ENCODE measurements around the gene FSHR.

Gene FSHR

GRCh38 chr2:49152824-49153223, 1.5 kb downstream of the FSHR start:
- Mint-ChIP-seq H3K4me3 (no peak overlapping the region), H3K4me1 (no peaks in the 10 kb centered on the region), H3K27me3 (no peaks in the 10 kb centered on the region), H3K9me3 (peaks cover 11% of the 10 kb centered on the region), H3K27ac (no peak overlapping the region), H3K36me3 (no peaks in the 10 kb centered on the region)

- no peaks in the 10 kb centered on the region for H3K27me3 Mint-ChIP-seq
- no peaks in the 10 kb centered on the region for H3K36me3 Mint-ChIP-seq
- H3K27ac Mint-ChIP-seq = no peak overlapping the region
- peaks cover 5% of the 10 kb centered on the region for H3K9me3 Mint-ChIP-seq
- H3K4me3 Mint-ChIP-seq = no peak overlapping the region
- no peaks in the 10 kb centered on the region for H3K4me1 Mint-ChIP-seq
These were observed 7.9 kb downstream of the FSHR start for GRCh38 chr2:49146401-49146800.

GRCh38 chr2:49131801-49132200, 22.5 kb downstream of the FSHR start:
- Mint-ChIP-seq H3K36me3 (no peaks in the 10 kb centered on the region), H3K9me3 (peaks cover 7% of the 10 kb centered on the region), H3K27ac (no peak overlapping the region), H3K27me3 (no peaks in the 10 kb centered on the region), H3K4me3 (no peak overlapping the region), H3K4me1 (no peaks in the 10 kb centered on the region)

GRCh38 chr2:49129034-49129433, 25.3 kb downstream of the FSHR start:
- Mint-ChIP-seq H3K27ac (no peak overlapping the region), H3K4me3 (no peak overlapping the region), H3K9me3 (peaks cover 7% of the 10 kb centered on the region), H3K36me3 (no peaks in the 10 kb centered on the region), H3K4me1 (no peaks in the 10 kb centered on the region), H3K27me3 (no peaks in the 10 kb centered on the region)

- H3K27ac Mint-ChIP-seq = no peak overlapping the region
- no peaks in the 10 kb centered on the region for H3K9me3 Mint-ChIP-seq
These were observed 30.7 kb downstream of the FSHR start for GRCh38 chr2:49123600-49123999.

GRCh38 chr2:49122107-49122506, 32.2 kb downstream of the FSHR start:
- Mint-ChIP-seq H3K36me3 (no peaks in the 10 kb centered on the region), H3K9me3 (no peaks in the 10 kb centered on the region), H3K27ac (no peak overlapping the region), H3K27me3 (no peaks in the 10 kb centered on the region), H3K4me3 (no peak overlapping the region), H3K4me1 (no peaks in the 10 kb centered on the region)

More at GRCh38 chr2:49123600-49123999, 30.7 kb downstream of the FSHR start:
- Mint-ChIP-seq H3K4me3 (no peak overlapping the region), H3K36me3 (no peaks in the 10 kb centered on the region), H3K4me1 (no peaks in the 10 kb centered on the region), H3K27me3 (no peaks in the 10 kb centered on the region)

GRCh38 chr2:49113046-49113445, 41.3 kb downstream of the FSHR start:
- Mint-ChIP-seq H3K9me3 (no peaks in the 10 kb centered on the region), H3K27ac (no peak overlapping the region), H3K27me3 (no peaks in the 10 kb centered on the region), H3K4me3 (no peak overlapping the region), H3K36me3 (no peaks in the 10 kb centered on the region), H3K4me1 (no peaks in the 10 kb centered on the region)

GRCh38 chr2:49111456-49111855, 42.9 kb downstream of the FSHR start:
- no peak overlapping the region for H3K4me3 Mint-ChIP-seq
- H3K4me1 Mint-ChIP-seq = no peaks in the 10 kb centered on the region
- H3K27ac Mint-ChIP-seq = no peak overlapping the region
- no peaks in the 10 kb centered on the region for H3K36me3 Mint-ChIP-seq
- H3K9me3 Mint-ChIP-seq = no peaks in the 10 kb centered on the region
- no peaks in the 10 kb centered on the region for H3K27me3 Mint-ChIP-seq

- Mint-ChIP-seq H3K4me1 (no peaks in the 10 kb centered on the region), H3K9me3 (no peaks in the 10 kb centered on the region), H3K4me3 (no peak overlapping the region), H3K36me3 (no peaks in the 10 kb centered on the region), H3K27me3 (no peaks in the 10 kb centered on the region), H3K27ac (no peak overlapping the region)
These were observed 43.3 kb downstream of the FSHR start for GRCh38 chr2:49111006-49111405.

GRCh38 chr2:49110571-49110970, 43.7 kb downstream of the FSHR start:
- no peak overlapping the region for H3K4me3 Mint-ChIP-seq
- no peaks in the 10 kb centered on the region for H3K36me3 Mint-ChIP-seq
- no peaks in the 10 kb centered on the region for H3K4me1 Mint-ChIP-seq
- H3K27ac Mint-ChIP-seq = no peak overlapping the region
- H3K27me3 Mint-ChIP-seq = no peaks in the 10 kb centered on the region
- no peaks in the 10 kb centered on the region for H3K9me3 Mint-ChIP-seq

GRCh38 chr2:49108851-49109250, 45.5 kb downstream of the FSHR start:
- no peaks in the 10 kb centered on the region for H3K4me1 Mint-ChIP-seq
- H3K4me3 Mint-ChIP-seq = no peak overlapping the region
- no peak overlapping the region for H3K27ac Mint-ChIP-seq
- H3K27me3 Mint-ChIP-seq = no peaks in the 10 kb centered on the region
- H3K9me3 Mint-ChIP-seq = no peaks in the 10 kb centered on the region
- no peaks in the 10 kb centered on the region for H3K36me3 Mint-ChIP-seq

- no peaks in the 10 kb centered on the region for H3K27me3 Mint-ChIP-seq
- H3K27ac Mint-ChIP-seq = no peak overlapping the region
- H3K36me3 Mint-ChIP-seq = no peaks in the 10 kb centered on the region
- no peaks in the 10 kb centered on the region for H3K4me1 Mint-ChIP-seq
- no peak overlapping the region for H3K4me3 Mint-ChIP-seq
- H3K9me3 Mint-ChIP-seq = no peaks in the 10 kb centered on the region
These were observed 45.9 kb downstream of the FSHR start for GRCh38 chr2:49108436-49108835.

- no peak overlapping the region for H3K27ac Mint-ChIP-seq
- no peak overlapping the region for H3K4me3 Mint-ChIP-seq
- no peaks in the 10 kb centered on the region for H3K4me1 Mint-ChIP-seq
- H3K36me3 Mint-ChIP-seq = no peaks in the 10 kb centered on the region
- no peaks in the 10 kb centered on the region for H3K9me3 Mint-ChIP-seq
- H3K27me3 Mint-ChIP-seq = no peaks in the 10 kb centered on the region
These were observed 48.8 kb downstream of the FSHR start for GRCh38 chr2:49105506-49105905.

- H3K4me3 Mint-ChIP-seq = no peak overlapping the region
- H3K9me3 Mint-ChIP-seq = no peaks in the 10 kb centered on the region
- H3K4me1 Mint-ChIP-seq = no peaks in the 10 kb centered on the region
- no peaks in the 10 kb centered on the region for H3K27me3 Mint-ChIP-seq
- H3K27ac Mint-ChIP-seq = no peak overlapping the region
- H3K36me3 Mint-ChIP-seq = no peaks in the 10 kb centered on the region
These were observed 52.2 kb downstream of the FSHR start for GRCh38 chr2:49102146-49102545.

GRCh38 chr2:49080681-49081080, 73.6 kb downstream of the FSHR start:
- H3K4me3 Mint-ChIP-seq = no peak overlapping the region
- no peaks in the 10 kb centered on the region for H3K4me1 Mint-ChIP-seq
- no peaks in the 10 kb centered on the region for H3K36me3 Mint-ChIP-seq
- H3K27me3 Mint-ChIP-seq = no peaks in the 10 kb centered on the region
- H3K9me3 Mint-ChIP-seq = peaks cover 5% of the 10 kb centered on the region
- no peak overlapping the region for H3K27ac Mint-ChIP-seq

- H3K27ac Mint-ChIP-seq = no peak overlapping the region
- no peak overlapping the region for H3K4me3 Mint-ChIP-seq
- H3K4me1 Mint-ChIP-seq = no peaks in the 10 kb centered on the region
- H3K36me3 Mint-ChIP-seq = no peaks in the 10 kb centered on the region
- no peaks in the 10 kb centered on the region for H3K27me3 Mint-ChIP-seq
- no peaks in the 10 kb centered on the region for H3K9me3 Mint-ChIP-seq
These were observed 83.6 kb downstream of the FSHR start for GRCh38 chr2:49070716-49071115.

GRCh38 chr2:49069829-49070228, 84.5 kb downstream of the FSHR start:
- Mint-ChIP-seq H3K27ac (no peak overlapping the region), H3K9me3 (no peaks in the 10 kb centered on the region), H3K36me3 (no peaks in the 10 kb centered on the region), H3K4me3 (no peak overlapping the region), H3K4me1 (no peaks in the 10 kb centered on the region), H3K27me3 (no peaks in the 10 kb centered on the region)
